Liver (tissue), 10 donors: Measurements from ENCODE around the gene SGCD. TPM values are rescaled to one million over a fixed set of nuclear protein-coding genes. Genes with fewer than 3 reads are reported as not detected.

ENCODE experiments used
- DNase-seq: peaks from one replicate; pipeline ENCODE4 v3.0.0-alpha.2; 2017; ENCODE audit warnings: low spot score
- H3K27ac ChIP-seq, 2 donors: one replicate each; pipeline ENCODE4 v1.7.0; 2013; ENCODE audit warnings: inconsistent platforms in 2 of 2, low read length in 2 of 2, control low read depth in 1 of 2, low read depth in 1 of 2, mild to moderate bottlenecking in 1 of 2
- H3K27me3 ChIP-seq, 4 donors: one replicate each; pipeline versions ENCODE4 v1.6.1 to v1.7.0; 2013; ENCODE audit warnings: low read length in 3 of 4, inconsistent platforms in 1 of 4, mild to moderate bottlenecking in 1 of 4, moderate library complexity in 1 of 4; ENCODE audit not compliant: control insufficient read depth in 4 of 4, insufficient read depth in 4 of 4
- H3K36me3 ChIP-seq, 4 donors: one replicate each; pipeline versions ENCODE4 v1.6.1 to v1.7.0; 2013; ENCODE audit warnings: low read length in 3 of 4, mild to moderate bottlenecking in 3 of 4, low read depth in 1 of 4, moderate library complexity in 1 of 4; ENCODE audit not compliant: control insufficient read depth in 4 of 4, insufficient read depth in 3 of 4
- H3K4me1 ChIP-seq, 4 donors: one replicate each; pipeline versions ENCODE4 v1.6.1 to v1.7.0; 2013; ENCODE audit warnings: low read length in 3 of 4, mild to moderate bottlenecking in 3 of 4, moderate library complexity in 1 of 4; ENCODE audit not compliant: control insufficient read depth in 4 of 4, insufficient read depth in 4 of 4
- H3K4me3 ChIP-seq, 3 donors: one replicate each; pipeline versions ENCODE4 v1.6.1 to v1.7.0; 2013; ENCODE audit warnings: low read length in 3 of 3, control low read depth in 1 of 3, low read depth in 1 of 3, mild to moderate bottlenecking in 1 of 3
- H3K9ac ChIP-seq, 2 donors: one replicate each; pipeline ENCODE4 v1.7.0; 2013; ENCODE audit warnings: low read length in 2 of 2, mild to moderate bottlenecking in 2 of 2, moderate library complexity in 2 of 2, control low read depth in 1 of 2, low read depth in 1 of 2
- H3K9me3 ChIP-seq, 4 donors: one replicate each; pipeline versions ENCODE4 v1.6.1 to v1.7.0; 2013; ENCODE audit warnings: low read length in 3 of 4; ENCODE audit not compliant: control insufficient read depth in 4 of 4
- ATF3 ChIP-seq: IDR thresholded peaks from 2 replicates; pipeline ENCODE4 v1.6.1; 2016; ENCODE audit warnings: antibody characterized with exemption
- CTCF ChIP-seq: fragments of 150-350 bp; IDR thresholded peaks from 2 replicates; pipeline ENCODE4 v1.5.1; 2017; ENCODE audit warnings: improper control_type of control experiment, low read depth, low read length; ENCODE audit not compliant: missing input control
- EGR1 ChIP-seq, 2 donors: IDR thresholded peaks; 2 replicates each; pipeline ENCODE4 v1.6.1; 2016 to 2018; ENCODE audit warnings: antibody characterized with exemption in 2 of 2, low read depth in 2 of 2
- GABPA ChIP-seq, 2 donors: IDR thresholded peaks in 1 of 2; conservative IDR thresholded peaks in 1 of 2; 2 replicates each; pipeline ENCODE4 v1.6.1; 2016; ENCODE audit warnings: antibody characterized with exemption in 2 of 2, mild to moderate bottlenecking in 1 of 2, moderate library complexity in 1 of 2
- HNF4A ChIP-seq, 2 donors: conservative IDR thresholded peaks; 2 replicates each; pipeline ENCODE4 v1.6.1; 2016; ENCODE audit warnings: antibody characterized with exemption in 2 of 2, mild to moderate bottlenecking in 2 of 2
- HNF4G ChIP-seq: IDR thresholded peaks from 2 replicates; pipeline ENCODE4 v1.6.1; 2016; ENCODE audit warnings: antibody characterized with exemption
- JUND ChIP-seq, 2 donors: IDR thresholded peaks; 2 replicates each; pipeline ENCODE4 v1.6.1; 2016; ENCODE audit warnings: antibody characterized with exemption in 2 of 2
- MAX ChIP-seq: IDR thresholded peaks from 2 replicates; pipeline ENCODE4 v1.6.1; 2016; ENCODE audit warnings: antibody characterized with exemption
- RAD21 ChIP-seq, 2 donors: IDR thresholded peaks; 2 replicates each; pipeline ENCODE4 v1.6.1; 2016; ENCODE audit warnings: antibody characterized with exemption in 2 of 2, mild to moderate bottlenecking in 2 of 2
- REST ChIP-seq: IDR thresholded peaks from 2 replicates; pipeline ENCODE4 v1.6.1; 2016; ENCODE audit warnings: antibody characterized with exemption, mild to moderate bottlenecking
- SP1 ChIP-seq: IDR thresholded peaks from 2 replicates; pipeline ENCODE4 v1.6.1; 2018; ENCODE audit warnings: antibody characterized with exemption, mild to moderate bottlenecking
- TAF1 ChIP-seq: conservative IDR thresholded peaks from 2 replicates; pipeline ENCODE4 v1.6.1; 2016; ENCODE audit warnings: antibody characterized with exemption, mild to moderate bottlenecking
- YY1 ChIP-seq: IDR thresholded peaks from 2 replicates; pipeline ENCODE4 v1.6.1; 2016; ENCODE audit warnings: antibody characterized with exemption, mild to moderate bottlenecking
- WGBS: extraction: QIAGEN DNeasy Blood & Tissue Kit; methylation state at CpG from one replicate; pipeline ENCODE4 v1.1.7; 2013; 5-methylcytosine and 5-hydroxymethylcytosine counted together
- polyA plus RNA-seq, 2 donors: library from polyadenylated mRNA; stranded (reverse) in 1 of 2; unstranded in 1 of 2; fragments of 200-250 nt in 1 of 2; fragments of >200 nt in 1 of 2; fragmentation: Nextera tagmentation in 1 of 2; extraction: Ambion mirVana in 1 of 2; gene quantifications; one replicate each; pipeline versions ENCODE4 v1.2.1 to v1.2.3, GENCODE V29; 2013 to 2015
- small RNA-seq: library from RNA; depleted of rRNA; stranded (forward); fragments of <200 nt; gene quantifications from one replicate; pipeline ENCODE3, GENCODE V24; 2014
- total RNA-seq, 2 donors: library from RNA; depleted of rRNA; stranded (reverse); fragments of >200 nt; gene quantifications; one replicate each; pipeline ENCODE4 v1.2.3, GENCODE V29; 2014
- donor health status: healthy.
- donor health status: healthy.
- donor health status: healthy.
- donor health status: healthy.
- donor health status: healthy.

The SGCD gene
- total and polyA plus RNA-seq, 4 donors = 0.35 to 1.7 (median 1.0) TPM

GRCh38 chr5:156812959-156813358 lies 486.0 kb downstream of the SGCD start:
- no peak overlapping the region for H3K9ac ChIP-seq
- no peak overlapping the region for H3K4me3 ChIP-seq
- no peaks in the 10 kb centered on the region for H3K9me3 ChIP-seq
- no peak for DNase-seq
- 95% methylated on average over 1 of the region's 1 CpG for WGBS
- TF ChIP-seq HNF4G (no peak), RAD21 (IDR thresholded peaks at IDR 0.05) (no peak), SP1 (no peak), JUND (IDR thresholded peaks at IDR 0.05) (no peak), MAX (no peak), YY1 (no peak), EGR1 (IDR thresholded peaks at IDR 0.05; ENCODE audit: low read depth in 2 of 2) (no peak)
- H3K36me3 ChIP-seq = no peaks in the 10 kb centered on the region
- no peaks in the 10 kb centered on the region for H3K27me3 ChIP-seq
- H3K4me1 ChIP-seq = no peaks in the 10 kb centered on the region
- H3K27ac ChIP-seq = no peak overlapping the region

GRCh38 chr5:156815988-156816599 lies 489.1 kb downstream of the SGCD start:
- Histone ChIP-seq H3K4me1 (no peaks in the 10 kb centered on the region), H3K9ac (no peak overlapping the region), H3K27ac (no peak overlapping the region), H3K9me3 (no peaks in the 10 kb centered on the region), H3K36me3 (no peaks in the 10 kb centered on the region), H3K4me3 (no peak overlapping the region), H3K27me3 (no peaks in the 10 kb centered on the region)
- no peak for TF ChIP-seq REST
- peak; percentile 47 for TF ChIP-seq CTCF
- peak; percentile 86 to 87 for TF ChIP-seq RAD21 (IDR thresholded peaks at IDR 0.05)
- no peak for TF ChIP-seq YY1
- TF ChIP-seq EGR1 (IDR thresholded peaks at IDR 0.05; ENCODE audit: low read depth in 2 of 2) = no peak
- TF ChIP-seq JUND (IDR thresholded peaks at IDR 0.05) = no peak
- no peak for TF ChIP-seq TAF1
- TF ChIP-seq GABPA (IDR thresholded peaks at IDR 0.05 in 1 of 2, conservative IDR thresholded peaks at IDR 0.05 in 1 of 2) = no peak
- TF ChIP-seq ATF3 = no peak
- TF ChIP-seq HNF4A (conservative IDR thresholded peaks at IDR 0.05) = no peak
- TF ChIP-seq MAX = no peak
- DNase-seq = no peak
- 64% methylated on average over 6 of the region's 6 CpGs for WGBS

Small RNA genes lying within 50 kb of the gene (small RNA-seq; reads per million reads assigned to genes)
- gene AC027308.1 (not detected), gene RNU6-556P (not detected)
